GM12801 (cell line): ENCODE measurements around the gene TXNRD2.

Source experiments
- CTCF ChIP-seq: IDR thresholded peaks from one replicate; pipeline ENCODE4 v1.5.1; 2011; ENCODE audit warnings: control low read depth; ENCODE audit not compliant: insufficient read length; ENCODE audit errors: extremely low read depth

TXNRD2 gene

GRCh38 chr22:19982991-19983578 is 41.5 kb upstream of the TXNRD2 start:
- TF ChIP-seq CTCF = no peak

- TF ChIP-seq CTCF = no peak
These were observed 40.6 kb upstream of the TXNRD2 start for GRCh38 chr22:19981961-19982920.

GRCh38 chr22:19981171-19981960 is 39.7 kb upstream of the TXNRD2 start:
- TF ChIP-seq CTCF = no peak

- TF ChIP-seq CTCF = no peak
These were observed 39.1 kb upstream of the TXNRD2 start for GRCh38 chr22:19980766-19981165.

- no peak for TF ChIP-seq CTCF
These were observed 38.3 kb upstream of the TXNRD2 start for GRCh38 chr22:19979712-19980493.

GRCh38 chr22:19978748-19979147 is 37.1 kb upstream of the TXNRD2 start:
- TF ChIP-seq CTCF = no peak
